T47D (cell line): ENCODE measurements around the gene SLC25A41.

Experiments used
- DNase-seq, 2 experiments: peaks; one replicate each; pipeline versions ENCODE4 v3.0.0 to v3.0.0-alpha.2; 2011 to 2012; ENCODE audit warnings: low read depth in 1 of 2, low spot score in 1 of 2
- JUND ChIP-seq: IDR thresholded peaks from 2 replicates; pipeline ENCODE4 v1.6.1; 2012; ENCODE audit warnings: low read depth
- in situ Hi-C: cut with HindIII; loops from 2 replicates; pipeline ENCODE4 v1.10.0; 2016; ENCODE audit warnings: low sequenced_read_pairs, low pct_unique_long_range_greater_than_20kb

Gene SLC25A41

GRCh38 chr19:6455924-6456323, 22.4 kb upstream of the SLC25A41 start:
- TF ChIP-seq JUND, result no peak
- DNase-seq, result no peak
- in situ Hi-C loops, result no loop called here

GRCh38 chr19:6453951-6454565, 20.5 kb upstream of the SLC25A41 start:
- no peak for TF ChIP-seq JUND
- in situ Hi-C loops, result no loop called here
- no peak for DNase-seq

- in situ Hi-C loops, result no loop called here
- no peak for TF ChIP-seq JUND
- no peak for DNase-seq
Measured at GRCh38 chr19:6452899-6453298, 19.3 kb upstream of the SLC25A41 start.

GRCh38 chr19:6452223-6452614, 18.7 kb upstream of the SLC25A41 start:
- no peak for DNase-seq
- in situ Hi-C loops, result no loop called here
- no peak for TF ChIP-seq JUND

GRCh38 chr19:6451583-6452222, 18.1 kb upstream of the SLC25A41 start:
- TF ChIP-seq JUND, result no peak
- in situ Hi-C loops, result no loop called here
- no peak for DNase-seq

- in situ Hi-C loops, result no loop called here
- TF ChIP-seq JUND, result no peak
- DNase-seq, result no peak
Measured at GRCh38 chr19:6450166-6450565, 16.6 kb upstream of the SLC25A41 start.

GRCh38 chr19:6448045-6448444, 14.5 kb upstream of the SLC25A41 start:
- in situ Hi-C loops, result no loop called here
- no peak for DNase-seq
- TF ChIP-seq JUND, result no peak

- no peak for TF ChIP-seq JUND
- in situ Hi-C loops, result no loop called here
- no peak for DNase-seq
Measured at GRCh38 chr19:6446452-6446851, 12.9 kb upstream of the SLC25A41 start.

GRCh38 chr19:6443986-6444385, 10.4 kb upstream of the SLC25A41 start:
- in situ Hi-C loops, result no loop called here
- TF ChIP-seq JUND, result no peak
- DNase-seq, result no peak

- in situ Hi-C loops, result no loop called here
- DNase-seq, result no peak
- TF ChIP-seq JUND, result no peak
Measured at GRCh38 chr19:6442087-6442688, 8.6 kb upstream of the SLC25A41 start.

- DNase-seq, result no peak
- in situ Hi-C loops, result no loop called here
- no peak for TF ChIP-seq JUND
Measured at GRCh38 chr19:6440905-6441304, 7.3 kb upstream of the SLC25A41 start.

- no peak for TF ChIP-seq JUND
- in situ Hi-C loops, result no loop called here
- no peak for DNase-seq
Measured at GRCh38 chr19:6439743-6440142, 6.2 kb upstream of the SLC25A41 start.

- TF ChIP-seq JUND, result no peak
- in situ Hi-C loops, result no loop called here
- no peak for DNase-seq
Measured at GRCh38 chr19:6433165-6433564, 398 bp downstream of the SLC25A41 start.

- DNase-seq, result no peak
- no peak for TF ChIP-seq JUND
- in situ Hi-C loops, result no loop called here
Measured at GRCh38 chr19:6431891-6432290, 1.7 kb downstream of the SLC25A41 start.
